Measurements from ENCODE around the gene ZNF74. TPM values are rescaled to one million over a fixed set of nuclear protein-coding genes. Genes with fewer than 3 reads are reported as not detected.

The ZNF74 gene
- polyA plus RNA-seq, 2 of the 4 experiments (the other 2 are of a cell fraction): 4.3 to 7.4 TPM

GRCh38 chr22:20435436-20436306 lies 41.7 kb downstream of the ZNF74 start:
- H3K4me2 ChIP-seq: no peak overlapping the region

DNA sequence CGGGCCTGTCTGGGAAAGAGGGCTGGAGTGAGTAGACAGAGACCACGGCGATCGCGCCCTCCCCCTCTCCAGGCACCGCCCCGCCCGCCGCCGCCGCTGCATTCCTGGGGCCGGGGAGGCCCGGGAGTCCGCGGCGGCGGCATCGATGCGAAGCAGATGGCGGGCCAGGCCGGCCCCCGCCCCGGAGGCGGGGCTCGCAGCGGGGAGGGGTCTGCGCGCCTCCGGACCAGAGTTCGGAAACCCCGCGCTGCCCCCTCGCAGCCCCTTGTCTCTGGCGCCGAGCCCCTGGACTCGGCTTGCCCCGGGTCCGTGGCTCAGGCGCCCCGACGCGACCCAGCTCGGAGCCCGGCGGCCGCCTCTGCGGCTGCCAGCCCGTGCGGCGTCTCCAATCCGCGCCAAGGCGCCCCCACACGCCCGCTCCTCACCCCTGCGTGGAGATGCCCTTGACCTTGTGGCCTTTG lies 42.4 kb downstream of the ZNF74 start:
- FAIRE-seq: no peak
- TF ChIP-seq TP53 (CRISPR knock-in tag; IDR thresholded peaks at IDR 0.05) (no peak), HOXB13 (CRISPR knock-in tag; IDR thresholded peaks at IDR 0.05; ENCODE audit: low read depth) (no peak), ZSCAN20 (CRISPR knock-in tag; IDR thresholded peaks at IDR 0.05) (no peak), CBX8 (IDR thresholded peaks at IDR 0.05) (no peak), CHD2 (IDR thresholded peaks at IDR 0.05; ENCODE audit: low read length, partially characterized antibody) (no peak), SMC3 (IDR thresholded peaks at IDR 0.05) (no peak), RNF2 (IDR thresholded peaks at IDR 0.05; ENCODE audit: borderline replicate concordance, low read depth) (no peak), FOSB (CRISPR knock-in tag; IDR thresholded peaks at IDR 0.05) (no peak), KDM1A (IDR thresholded peaks at IDR 0.05; ENCODE audit: low read depth) (no peak)
- TF ChIP-seq, protein P1, sequence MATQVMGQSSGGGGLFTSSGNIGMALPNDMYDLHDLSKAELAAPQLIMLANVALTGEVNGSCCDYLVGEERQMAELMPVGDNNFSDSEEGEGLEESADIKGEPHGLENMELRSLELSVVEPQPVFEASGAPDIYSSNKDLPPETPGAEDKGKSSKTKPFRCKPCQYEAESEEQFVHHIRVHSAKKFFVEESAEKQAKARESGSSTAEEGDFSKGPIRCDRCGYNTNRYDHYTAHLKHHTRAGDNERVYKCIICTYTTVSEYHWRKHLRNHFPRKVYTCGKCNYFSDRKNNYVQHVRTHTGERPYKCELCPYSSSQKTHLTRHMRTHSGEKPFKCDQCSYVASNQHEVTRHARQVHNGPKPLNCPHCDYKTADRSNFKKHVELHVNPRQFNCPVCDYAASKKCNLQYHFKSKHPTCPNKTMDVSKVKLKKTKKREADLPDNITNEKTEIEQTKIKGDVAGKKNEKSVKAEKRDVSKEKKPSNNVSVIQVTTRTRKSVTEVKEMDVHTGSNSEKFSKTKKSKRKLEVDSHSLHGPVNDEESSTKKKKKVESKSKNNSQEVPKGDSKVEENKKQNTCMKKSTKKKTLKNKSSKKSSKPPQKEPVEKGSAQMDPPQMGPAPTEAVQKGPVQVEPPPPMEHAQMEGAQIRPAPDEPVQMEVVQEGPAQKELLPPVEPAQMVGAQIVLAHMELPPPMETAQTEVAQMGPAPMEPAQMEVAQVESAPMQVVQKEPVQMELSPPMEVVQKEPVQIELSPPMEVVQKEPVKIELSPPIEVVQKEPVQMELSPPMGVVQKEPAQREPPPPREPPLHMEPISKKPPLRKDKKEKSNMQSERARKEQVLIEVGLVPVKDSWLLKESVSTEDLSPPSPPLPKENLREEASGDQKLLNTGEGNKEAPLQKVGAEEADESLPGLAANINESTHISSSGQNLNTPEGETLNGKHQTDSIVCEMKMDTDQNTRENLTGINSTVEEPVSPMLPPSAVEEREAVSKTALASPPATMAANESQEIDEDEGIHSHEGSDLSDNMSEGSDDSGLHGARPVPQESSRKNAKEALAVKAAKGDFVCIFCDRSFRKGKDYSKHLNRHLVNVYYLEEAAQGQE (IDR thresholded peaks at IDR 0.05): no peak
- H3K4me3 ChIP-seq: no peak overlapping the region

More at GRCh38 chr22:20435436-20436306, 41.7 kb downstream of the ZNF74 start:
- Histone ChIP-seq H3K4me1 (peaks cover 5% of the 10 kb centered on the region; the same call in 1 of the 3 replicates), H3K4me3 (no peak overlapping the region), H3K9me3 (no peaks in the 10 kb centered on the region), H3K27ac (no peak overlapping the region)
- ATAC-seq (no peak), FAIRE-seq (no peak), DNase-seq (ENCODE audit: low read depth in 1 of 2, low spot score in 1 of 2) (no peak)
- WGBS (ENCODE audit: missing lambda C conversion rate): 90% methylated on average over 5 of the region's 11 CpGs
- POLR2A ChIA-PET: no interaction called here
- TF ChIP-seq, protein P2, sequence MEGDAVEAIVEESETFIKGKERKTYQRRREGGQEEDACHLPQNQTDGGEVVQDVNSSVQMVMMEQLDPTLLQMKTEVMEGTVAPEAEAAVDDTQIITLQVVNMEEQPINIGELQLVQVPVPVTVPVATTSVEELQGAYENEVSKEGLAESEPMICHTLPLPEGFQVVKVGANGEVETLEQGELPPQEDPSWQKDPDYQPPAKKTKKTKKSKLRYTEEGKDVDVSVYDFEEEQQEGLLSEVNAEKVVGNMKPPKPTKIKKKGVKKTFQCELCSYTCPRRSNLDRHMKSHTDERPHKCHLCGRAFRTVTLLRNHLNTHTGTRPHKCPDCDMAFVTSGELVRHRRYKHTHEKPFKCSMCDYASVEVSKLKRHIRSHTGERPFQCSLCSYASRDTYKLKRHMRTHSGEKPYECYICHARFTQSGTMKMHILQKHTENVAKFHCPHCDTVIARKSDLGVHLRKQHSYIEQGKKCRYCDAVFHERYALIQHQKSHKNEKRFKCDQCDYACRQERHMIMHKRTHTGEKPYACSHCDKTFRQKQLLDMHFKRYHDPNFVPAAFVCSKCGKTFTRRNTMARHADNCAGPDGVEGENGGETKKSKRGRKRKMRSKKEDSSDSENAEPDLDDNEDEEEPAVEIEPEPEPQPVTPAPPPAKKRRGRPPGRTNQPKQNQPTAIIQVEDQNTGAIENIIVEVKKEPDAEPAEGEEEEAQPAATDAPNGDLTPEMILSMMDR (IDR thresholded peaks at IDR 0.05): no peak
- no peak for TF ChIP-seq ZC3H11A (IDR thresholded peaks at IDR 0.05)
- TF ChIP-seq EHMT2 (IDR thresholded peaks at IDR 0.05; ENCODE audit: low read depth): no peak
- TF ChIP-seq, protein P3, sequence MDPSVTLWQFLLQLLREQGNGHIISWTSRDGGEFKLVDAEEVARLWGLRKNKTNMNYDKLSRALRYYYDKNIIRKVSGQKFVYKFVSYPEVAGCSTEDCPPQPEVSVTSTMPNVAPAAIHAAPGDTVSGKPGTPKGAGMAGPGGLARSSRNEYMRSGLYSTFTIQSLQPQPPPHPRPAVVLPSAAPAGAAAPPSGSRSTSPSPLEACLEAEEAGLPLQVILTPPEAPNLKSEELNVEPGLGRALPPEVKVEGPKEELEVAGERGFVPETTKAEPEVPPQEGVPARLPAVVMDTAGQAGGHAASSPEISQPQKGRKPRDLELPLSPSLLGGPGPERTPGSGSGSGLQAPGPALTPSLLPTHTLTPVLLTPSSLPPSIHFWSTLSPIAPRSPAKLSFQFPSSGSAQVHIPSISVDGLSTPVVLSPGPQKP (IDR thresholded peaks at IDR 0.05; ENCODE audit: low read depth, low read length): no peak
- no peak for TF ChIP-seq SREBF2 (IDR thresholded peaks at IDR 0.05)
- TF ChIP-seq MAZ (IDR thresholded peaks at IDR 0.05; ENCODE audit: borderline replicate concordance, low read depth, low read length): no peak
- no peak for TF ChIP-seq EHF (CRISPR knock-in tag; IDR thresholded peaks at IDR 0.05)
- TF ChIP-seq, protein P4, sequence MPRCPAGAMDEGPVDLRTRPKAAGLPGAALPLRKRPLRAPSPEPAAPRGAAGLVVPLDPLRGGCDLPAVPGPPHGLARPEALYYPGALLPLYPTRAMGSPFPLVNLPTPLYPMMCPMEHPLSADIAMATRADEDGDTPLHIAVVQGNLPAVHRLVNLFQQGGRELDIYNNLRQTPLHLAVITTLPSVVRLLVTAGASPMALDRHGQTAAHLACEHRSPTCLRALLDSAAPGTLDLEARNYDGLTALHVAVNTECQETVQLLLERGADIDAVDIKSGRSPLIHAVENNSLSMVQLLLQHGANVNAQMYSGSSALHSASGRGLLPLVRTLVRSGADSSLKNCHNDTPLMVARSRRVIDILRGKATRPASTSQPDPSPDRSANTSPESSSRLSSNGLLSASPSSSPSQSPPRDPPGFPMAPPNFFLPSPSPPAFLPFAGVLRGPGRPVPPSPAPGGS (IDR thresholded peaks at IDR 0.05): no peak
- no peak for TF ChIP-seq HOXB5 (CRISPR knock-in tag; IDR thresholded peaks at IDR 0.05)
- CTCF ChIA-PET: interaction anchor here (0.7 kb wide), 1 partner anchor 17 kb away, joined by 3 read pairs; no protein-coding TSS in a partner anchor

More for the DNA sequence above, 42.4 kb downstream of the ZNF74 start:
- H3K27ac ChIP-seq: no peak overlapping the region
- ChIA-PET CTCF (no interaction called here), POLR2A (no interaction called here)
- DNase-seq (ENCODE audit: low read depth in 1 of 2, low spot score in 1 of 2) (no peak), ATAC-seq (no peak)
- peaks cover 2% of the 10 kb centered on the region; the same call in 1 of the 3 replicates for H3K4me1 ChIP-seq
- no peaks in the 10 kb centered on the region for H3K9me3 ChIP-seq
- WGBS (ENCODE audit: missing lambda C conversion rate): 90% methylated on average over 19 of the region's 56 CpGs
- no peak overlapping the region for H3K4me2 ChIP-seq
